ENCODE results near the gene TEX50. TPM values are rescaled to one million over a fixed set of nuclear protein-coding genes. Genes with fewer than 3 reads are reported as not detected.
"Not testable (repeated sequence)": the region's sequence is repeated elsewhere in the genome, so short reads cannot be mapped to it uniquely, and the experiment has no call there.

The TEX50 gene
- total and polyA plus RNA-seq, 2 donors (not counting 3 experiments of a cell fraction or from before 2014, with no cell fraction given), result not detected

GRCh38 chr1:173674496-173674895, 39.4 kb downstream of the TEX50 start:
- H3K27me3 ChIP-seq (ENCODE audit: control insufficient read depth in 2 of 2, insufficient read depth in 2 of 2, low read length in 2 of 2); POLR2A ChIA-PET; DNase-seq (ENCODE audit: low read depth, low spot score); H3K79me2 ChIP-seq (ENCODE audit: control insufficient read depth, insufficient read depth, low read length); H2AFZ ChIP-seq (ENCODE audit: low read depth, low read length); H3K27ac ChIP-seq (ENCODE audit: insufficient read depth, low read depth, low read length); H4K20me1 ChIP-seq (replicated peaks; ENCODE audit: control insufficient read depth, extremely low read depth, insufficient read depth, low read length); intact Hi-C loops (cut with micrococcal nuclease); H3K9me3 ChIP-seq (replicated peaks; ENCODE audit: control insufficient read depth, insufficient read depth, low read length); BruUV-seq (replicated peaks); H3K9ac ChIP-seq (replicated peaks; ENCODE audit: extremely low read depth, insufficient read depth, low read length); H3K4me3 ChIP-seq (replicated peaks in 1 of 3; ENCODE audit: insufficient read depth in 1 of 3, low read depth in 1 of 3, low read length in 3 of 3); H3K36me3 ChIP-seq (ENCODE audit: control insufficient read depth in 2 of 2, extremely low read depth in 1 of 2, insufficient read depth in 2 of 2, low read length in 2 of 2); dilution Hi-C loops (cut with MboI; ENCODE audit: extremely low pct_ligation_motif_present, low sequenced_read_pairs); H3K4me2 ChIP-seq (ENCODE audit: insufficient read depth, low read length); H3K4me1 ChIP-seq (ENCODE audit: control insufficient read depth, extremely low read depth, insufficient read depth, low read length); FAIRE-seq; H3K9me1 ChIP-seq (replicated peaks; ENCODE audit: control insufficient read depth, extremely low read depth, insufficient read depth, low read length): not testable (repeated sequence)
- CTCF ChIA-PET, result interaction anchor here (0.9 kb wide), 1 partner anchor 27 kb away, joined by 4 read pairs; no protein-coding TSS in a partner anchor

GRCh38 chr1:173680152-173680551, 45.0 kb downstream of the TEX50 start:
- H3K4me2 ChIP-seq (ENCODE audit: insufficient read depth, low read length); H3K4me1 ChIP-seq (ENCODE audit: control insufficient read depth, extremely low read depth, insufficient read depth, low read length); POLR2A ChIA-PET; H3K36me3 ChIP-seq (ENCODE audit: control insufficient read depth in 2 of 2, extremely low read depth in 1 of 2, insufficient read depth in 2 of 2, low read length in 2 of 2); dilution Hi-C loops (cut with MboI; ENCODE audit: extremely low pct_ligation_motif_present, low sequenced_read_pairs); BruUV-seq (replicated peaks); intact Hi-C loops (cut with micrococcal nuclease); H3K9ac ChIP-seq (replicated peaks; ENCODE audit: extremely low read depth, insufficient read depth, low read length); H3K27ac ChIP-seq (ENCODE audit: insufficient read depth, low read depth, low read length); CTCF ChIA-PET; H3K79me2 ChIP-seq (ENCODE audit: control insufficient read depth, insufficient read depth, low read length); DNase-seq (ENCODE audit: low read depth, low spot score); H3K9me1 ChIP-seq (replicated peaks; ENCODE audit: control insufficient read depth, extremely low read depth, insufficient read depth, low read length); H3K27me3 ChIP-seq (ENCODE audit: control insufficient read depth in 2 of 2, insufficient read depth in 2 of 2, low read length in 2 of 2); H3K9me3 ChIP-seq (replicated peaks; ENCODE audit: control insufficient read depth, insufficient read depth, low read length); H3K4me3 ChIP-seq (replicated peaks in 1 of 3; ENCODE audit: insufficient read depth in 1 of 3, low read depth in 1 of 3, low read length in 3 of 3); H2AFZ ChIP-seq (ENCODE audit: low read depth, low read length); FAIRE-seq; H4K20me1 ChIP-seq (replicated peaks; ENCODE audit: control insufficient read depth, extremely low read depth, insufficient read depth, low read length): not testable (repeated sequence)

- FAIRE-seq (no peak), DNase-seq (ENCODE audit: low read depth, low spot score) (no peak)
- Histone ChIP-seq H3K4me1 (ENCODE audit: control insufficient read depth, extremely low read depth, insufficient read depth, low read length) (no peaks in the 10 kb centered on the region), H3K9me3 (replicated peaks; ENCODE audit: control insufficient read depth, insufficient read depth, low read length) (no peaks in the 10 kb centered on the region), H2AFZ (ENCODE audit: low read depth, low read length) (no peak overlapping the region), H3K27ac (ENCODE audit: insufficient read depth, low read depth, low read length) (no peak overlapping the region), H3K79me2 (ENCODE audit: control insufficient read depth, insufficient read depth, low read length) (no peaks in the 10 kb centered on the region), H3K4me3 (replicated peaks in 1 of 3; ENCODE audit: insufficient read depth in 1 of 3, low read depth in 1 of 3, low read length in 3 of 3) (no peak overlapping the region), H4K20me1 (replicated peaks; ENCODE audit: control insufficient read depth, extremely low read depth, insufficient read depth, low read length) (no peaks in the 10 kb centered on the region), H3K4me2 (ENCODE audit: insufficient read depth, low read length) (no peak overlapping the region), H3K27me3 (ENCODE audit: control insufficient read depth in 2 of 2, insufficient read depth in 2 of 2, low read length in 2 of 2) (peaks cover 0 to 2% of the 10 kb centered on the region in 2 experiments), H3K9me1 (replicated peaks; ENCODE audit: control insufficient read depth, extremely low read depth, insufficient read depth, low read length) (no peaks in the 10 kb centered on the region), H3K36me3 (ENCODE audit: control insufficient read depth in 2 of 2, extremely low read depth in 1 of 2, insufficient read depth in 2 of 2, low read length in 2 of 2) (no peaks in the 10 kb centered on the region), H3K9ac (replicated peaks; ENCODE audit: extremely low read depth, insufficient read depth, low read length) (no peak overlapping the region)
- intact Hi-C loops (cut with micrococcal nuclease), result no loop called here
- ChIA-PET POLR2A (no interaction called here), CTCF (interaction anchor here (0.8 to 1.6 kb wide), 4 partner anchors 9 to 13 kb away, joined by 3 to 6 read pairs (median 3); partner anchors contain the start of gene ANKRD45)
- no TSS peak for BruUV-seq (replicated peaks)
- TF ChIP-seq MYC (IDR thresholded peaks at IDR 0.05; ENCODE audit: low read depth, low read length) (no peak), FOS (IDR thresholded peaks at IDR 0.05; ENCODE audit: borderline replicate concordance, insufficient read depth, low read length) (no peak), POLR2AphosphoS5 (IDR thresholded peaks at IDR 0.05; ENCODE audit: insufficient read depth, low read depth, low read length) (no peak), MAX (IDR thresholded peaks at IDR 0.05; ENCODE audit: insufficient read depth, insufficient read length) (no peak), POLR2A (IDR thresholded peaks at IDR 0.05; ENCODE audit: low read depth, low read length) (no peak), CTCF (IDR thresholded peaks at IDR 0.05; ENCODE audit: extremely low read depth in 1 of 2, insufficient read depth in 1 of 2, low read depth in 1 of 2, low read length in 2 of 2) (no peak), GATA2 (IDR thresholded peaks at IDR 0.05; ENCODE audit: insufficient read depth, insufficient read length, low read depth, low read length) (no peak), JUN (IDR thresholded peaks at IDR 0.05; ENCODE audit: borderline replicate concordance, insufficient read depth, insufficient read length, low read depth) (no peak), EZH2 (IDR thresholded peaks at IDR 0.05; ENCODE audit: borderline replicate concordance, low read depth, low read length, severe bottlenecking) (no peak)
- dilution Hi-C loops (cut with MboI; ENCODE audit: extremely low pct_ligation_motif_present, low sequenced_read_pairs), result no loop called here
Measured at GRCh38 chr1:173682184-173682583, 47.0 kb downstream of the TEX50 start.
